ELR (cell line): ENCODE data around the gene TTC7B.

Experiments used
- DNase-seq: peaks from one replicate; pipeline ENCODE4 v3.0.0-alpha.2; 2015; ENCODE audit warnings: low read depth

Gene TTC7B

DNA sequence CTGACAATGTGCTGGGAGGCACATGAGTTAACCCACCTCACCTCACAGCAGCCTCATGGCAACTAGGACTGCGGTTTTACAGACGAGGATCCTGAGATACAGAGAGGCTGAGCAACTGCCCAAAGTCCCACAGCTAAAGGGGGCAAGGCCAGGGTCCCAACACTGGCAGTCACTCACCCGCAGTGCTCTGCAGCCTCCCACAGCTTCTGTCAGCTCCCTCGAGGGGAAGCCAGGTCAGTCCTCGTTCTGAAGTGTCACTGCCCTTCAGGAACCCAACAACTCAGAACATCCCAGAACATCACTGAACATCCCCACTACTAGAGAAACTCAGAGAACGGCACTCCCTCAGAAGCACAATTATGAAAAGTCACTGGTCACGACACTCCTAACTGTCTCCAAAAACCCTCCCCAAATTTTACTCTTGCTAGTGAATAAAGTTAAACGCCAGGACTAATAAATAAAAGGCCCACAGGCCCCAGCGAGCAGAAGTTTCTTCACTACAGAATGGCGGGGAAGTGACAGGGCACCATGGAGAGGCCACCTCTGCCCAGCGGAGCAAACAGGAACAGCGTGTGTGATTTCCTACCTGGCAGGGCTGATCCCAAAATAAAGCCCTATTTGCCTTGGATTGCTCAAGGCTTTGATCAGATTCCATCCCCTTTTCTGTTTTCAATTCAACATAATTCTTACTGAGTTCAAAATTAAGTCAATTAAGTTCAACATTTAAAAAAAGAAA lies 75.1 kb downstream of the TTC7B start:
- no peak for DNase-seq

DNA sequence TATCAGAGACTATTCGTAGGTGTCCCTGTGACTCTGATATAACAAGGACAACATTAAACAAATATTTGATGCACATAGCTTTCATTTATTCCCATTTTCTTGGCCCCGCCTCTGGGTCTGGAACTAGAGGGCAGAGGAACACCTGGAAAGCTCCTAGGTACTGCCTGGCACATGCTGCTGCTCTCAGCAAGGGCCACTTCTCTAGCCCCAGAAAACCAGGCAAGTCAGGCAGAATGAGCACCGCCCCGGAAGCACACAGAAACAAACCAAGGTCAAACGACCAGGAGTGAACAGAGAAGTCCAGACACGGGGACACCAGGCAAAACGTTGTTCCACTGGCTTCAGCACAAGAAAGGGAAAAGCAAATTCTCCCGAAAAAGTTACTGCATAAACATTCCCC lies 76.1 kb downstream of the TTC7B start:
- no peak for DNase-seq

DNA sequence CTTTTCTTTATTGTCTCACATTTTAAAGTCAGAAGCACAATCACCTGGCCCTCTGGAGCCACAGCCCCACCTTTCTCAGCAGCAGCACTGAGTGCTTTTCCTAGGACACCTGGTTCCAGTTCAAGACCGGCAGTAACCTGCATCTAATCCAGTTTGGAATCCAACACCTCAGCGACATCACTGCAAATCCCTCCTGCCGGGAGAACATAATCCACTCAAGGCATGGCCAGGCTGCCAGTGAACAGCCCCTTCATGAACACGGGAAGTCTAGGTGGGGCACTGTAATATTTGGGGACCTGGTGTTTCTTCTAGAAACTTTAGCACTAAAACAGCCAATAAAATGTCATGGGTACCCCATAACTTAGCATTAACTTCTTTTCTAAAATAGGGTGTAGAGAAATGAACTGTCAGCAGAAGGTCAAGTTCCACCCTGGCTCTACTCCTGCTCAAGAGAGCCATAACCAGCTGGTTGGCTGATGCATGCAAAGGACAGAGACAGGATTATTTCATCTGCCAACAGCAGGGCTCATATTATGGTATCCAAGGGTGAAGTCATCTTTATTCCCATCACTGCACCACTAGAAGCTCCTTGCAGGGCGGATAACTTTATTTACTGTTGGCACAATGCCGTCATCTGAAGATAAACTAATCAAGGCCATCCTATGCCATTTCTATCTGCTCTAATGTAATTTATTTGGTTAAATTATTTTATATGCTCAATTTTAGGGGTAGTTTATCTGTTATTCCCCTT lies 76.7 kb downstream of the TTC7B start:
- DNase-seq, result no peak

DNA sequence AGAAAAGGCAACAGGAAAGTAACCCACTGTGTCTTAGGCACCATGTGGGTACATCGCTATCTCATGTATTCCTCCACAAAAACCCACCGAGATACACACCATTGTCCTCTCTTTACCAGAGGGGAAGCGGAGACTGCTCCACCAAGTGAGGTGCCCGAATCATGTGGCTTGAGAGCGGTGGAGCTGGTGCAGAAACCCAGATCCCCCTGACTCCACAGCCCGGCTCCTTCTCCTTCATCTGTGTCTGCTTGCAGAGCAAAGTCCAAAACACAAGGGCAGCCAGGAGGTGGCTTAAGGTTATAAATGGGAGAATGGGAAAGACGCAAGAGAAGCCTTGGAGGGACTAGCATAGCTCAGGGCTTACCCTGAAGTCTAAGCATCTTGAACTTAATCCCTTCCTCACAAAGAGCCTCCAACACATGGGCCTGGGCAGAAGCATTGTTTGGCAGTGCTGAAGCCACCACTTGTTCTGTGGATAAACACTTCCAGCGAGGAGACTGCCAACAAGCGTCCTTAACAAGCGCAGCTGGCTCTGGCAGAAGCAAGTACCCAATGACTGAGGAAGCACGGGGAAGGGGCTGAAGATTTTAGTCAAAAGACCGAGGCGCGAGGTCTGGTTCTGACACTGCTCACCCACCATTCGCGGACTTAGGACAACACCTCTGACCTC lies 83.0 kb downstream of the TTC7B start:
- no peak for DNase-seq

DNA sequence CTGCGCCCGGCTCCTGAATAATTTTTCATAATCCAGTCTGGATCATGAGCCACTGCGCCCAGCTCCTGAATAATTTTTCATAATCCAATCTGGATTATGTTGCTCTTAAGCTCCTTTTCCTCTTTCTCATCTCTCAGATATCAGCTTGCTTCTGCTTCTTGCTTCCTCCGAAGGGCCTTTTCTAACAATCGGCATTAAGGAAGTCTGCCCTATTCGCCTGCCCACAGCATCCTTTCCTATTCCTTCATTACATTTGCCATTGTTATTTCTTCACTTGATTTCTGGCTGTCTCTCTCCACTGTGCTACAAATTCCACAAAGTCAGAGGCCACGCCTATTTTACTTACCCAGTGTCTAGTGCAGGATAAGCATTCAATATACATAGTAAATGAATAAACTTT lies 83.5 kb downstream of the TTC7B start:
- no peak for DNase-seq

DNA sequence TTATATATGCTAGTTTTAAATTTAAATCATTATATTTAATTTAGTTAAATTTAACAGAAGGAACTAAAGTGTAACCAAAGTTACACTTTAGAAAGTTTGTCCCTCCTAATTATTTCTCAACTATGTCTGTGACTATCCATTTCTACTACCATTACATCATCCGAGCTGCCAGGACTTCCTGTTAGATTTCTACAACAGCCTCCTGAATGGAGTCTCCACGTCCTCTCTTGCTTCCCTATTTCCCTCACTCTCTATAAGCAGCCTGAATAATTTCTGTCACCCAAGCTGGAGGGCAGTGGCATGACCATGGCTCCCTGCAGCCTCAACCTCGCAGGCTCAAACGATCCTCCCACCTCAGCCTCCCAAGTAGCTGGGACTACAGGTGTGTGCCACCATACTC lies 84.1 kb downstream of the TTC7B start:
- DNase-seq, result no peak

DNA sequence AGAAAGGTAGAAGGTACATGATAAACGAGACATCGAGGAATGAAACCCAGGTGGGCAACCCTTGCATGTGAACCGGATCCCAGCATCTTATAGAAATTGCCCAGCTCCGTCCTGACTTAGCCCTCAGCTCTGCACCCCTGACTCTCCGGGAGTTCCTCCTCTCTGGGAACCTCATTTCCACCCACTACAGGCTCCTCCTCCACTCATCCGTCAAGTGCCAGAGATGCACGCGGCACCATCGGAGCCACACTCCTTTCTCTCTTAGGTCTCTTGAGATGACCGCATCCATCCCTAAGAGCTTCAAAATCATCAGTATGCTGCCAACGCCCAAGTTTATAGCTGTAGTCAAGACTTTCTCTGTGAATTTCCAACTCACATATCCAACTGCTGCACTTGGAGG lies 84.7 kb downstream of the TTC7B start:
- no peak for DNase-seq

DNA sequence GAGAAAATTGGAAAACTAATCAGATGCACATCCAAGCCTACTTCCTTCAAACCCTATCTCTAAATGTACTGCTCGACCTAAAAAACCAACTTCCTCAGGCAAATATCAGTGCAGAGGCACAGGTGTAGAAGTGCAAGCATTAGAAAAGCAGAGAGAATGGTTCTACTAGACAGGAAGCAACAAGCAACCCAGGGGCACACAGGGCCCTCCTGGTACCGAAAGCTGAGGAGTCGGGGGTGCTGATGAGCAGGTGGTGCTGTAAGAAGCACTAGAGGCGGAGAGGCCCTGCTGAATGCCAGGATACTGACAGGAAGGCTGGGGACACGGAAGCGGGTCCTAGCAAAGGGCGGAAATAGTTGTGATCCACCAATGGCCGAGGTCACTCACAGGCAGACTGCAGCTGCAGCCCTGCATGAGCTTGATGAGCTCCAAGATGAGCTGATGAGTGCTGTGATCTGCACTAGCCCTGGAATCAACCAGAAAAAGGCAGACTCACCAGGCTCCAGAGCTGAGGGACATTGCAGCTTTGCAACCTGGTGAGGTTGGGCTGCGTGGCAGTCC lies 85.9 kb downstream of the TTC7B start:
- DNase-seq, result no peak

DNA sequence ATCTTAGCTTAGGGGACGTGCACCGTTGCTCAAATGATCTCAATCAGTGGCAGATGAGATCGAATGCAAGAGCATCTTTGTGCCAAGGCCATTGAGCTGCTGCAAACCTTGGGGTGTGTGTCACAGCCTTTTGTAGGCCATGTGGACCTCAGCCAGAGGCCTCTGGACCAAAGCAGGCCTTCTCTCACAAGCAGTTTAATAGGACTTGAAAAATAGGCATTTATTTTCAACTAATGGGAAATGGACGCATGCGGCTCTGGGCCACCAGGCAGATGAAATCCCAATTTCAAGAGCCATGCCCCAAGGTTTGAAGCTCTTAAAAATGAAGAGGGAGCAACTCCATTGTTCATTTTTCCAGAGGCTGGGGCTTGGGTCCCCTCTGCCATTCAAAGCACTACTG lies 87.3 kb downstream of the TTC7B start:
- DNase-seq, result no peak

DNA sequence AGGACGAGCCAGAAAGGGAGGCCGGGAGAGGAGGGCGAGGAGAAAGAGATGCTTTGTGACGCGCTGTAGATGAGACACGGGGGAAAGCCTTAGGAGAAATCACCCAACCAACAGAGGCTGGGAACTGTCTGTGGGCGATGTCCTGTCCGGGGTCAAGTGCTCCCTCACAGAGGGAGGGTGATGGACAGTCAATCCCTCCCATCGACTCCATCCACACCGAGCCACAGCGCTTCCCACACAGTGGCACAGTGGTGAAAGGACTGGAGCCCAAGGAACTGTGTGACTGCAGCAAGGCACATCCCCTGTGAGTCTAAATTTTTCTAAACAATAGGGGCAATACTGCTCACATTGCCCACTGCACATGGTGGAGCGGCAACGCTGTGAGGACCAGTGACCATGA lies 89.1 kb downstream of the TTC7B start:
- DNase-seq, result no peak

DNA sequence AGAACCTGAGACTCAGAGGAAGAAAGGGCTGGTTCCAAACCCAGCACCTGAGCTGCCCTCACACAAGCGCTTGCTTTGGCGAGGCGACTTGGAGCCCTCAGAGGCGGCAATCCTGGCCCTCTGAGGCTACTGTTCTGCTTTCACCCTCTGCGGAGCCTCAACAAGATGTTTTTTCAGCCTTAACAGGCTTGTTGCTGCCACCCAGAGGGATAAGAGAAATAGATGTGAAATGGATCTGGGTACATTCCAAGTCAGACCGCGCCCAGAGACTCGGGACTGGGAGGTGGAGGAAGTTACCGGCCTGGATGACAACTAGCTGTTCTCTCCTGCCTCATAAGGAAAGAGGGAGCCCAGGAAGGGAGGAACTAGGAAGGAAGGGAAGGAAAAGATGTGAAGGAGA lies 89.6 kb downstream of the TTC7B start:
- DNase-seq, result no peak

DNA sequence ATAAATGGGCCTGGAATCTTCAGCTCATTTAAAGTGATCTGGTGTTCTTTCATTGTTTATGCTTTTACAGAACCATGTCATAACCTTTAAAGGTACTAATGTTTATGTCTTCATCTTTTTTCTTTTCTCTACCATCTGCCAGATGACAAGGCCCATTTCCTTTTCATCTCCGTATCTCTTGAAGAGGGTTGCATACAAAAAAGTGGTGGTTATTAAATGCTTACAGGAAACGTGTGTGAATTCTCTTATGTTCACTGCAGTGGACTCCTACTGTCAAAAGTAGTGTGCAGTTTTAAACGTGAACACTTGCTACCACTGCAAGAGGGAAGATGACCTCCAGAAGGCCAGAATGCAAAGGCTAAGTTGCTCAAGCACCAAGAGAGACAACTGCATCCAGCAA lies 91.4 kb downstream of the TTC7B start:
- no peak for DNase-seq

DNA sequence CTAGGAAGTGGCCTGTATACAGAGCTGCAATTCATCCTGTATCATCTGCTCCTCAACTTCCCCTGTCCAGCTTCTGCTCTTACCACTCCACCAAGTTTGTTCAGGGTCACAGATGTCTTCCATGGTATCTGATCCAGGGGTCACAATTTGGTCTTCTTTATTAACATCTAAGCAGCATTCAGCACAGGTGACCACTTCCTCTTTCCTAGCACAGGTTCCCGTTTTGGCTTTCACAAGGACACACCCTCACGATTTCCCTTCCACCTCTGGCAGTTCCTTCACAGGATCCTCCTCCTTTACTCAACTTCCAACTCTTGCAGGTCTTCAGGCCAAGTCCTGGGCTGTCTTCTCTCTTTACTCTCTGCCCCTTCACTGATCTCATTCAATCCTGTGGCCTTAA lies 93.6 kb downstream of the TTC7B start:
- no peak for DNase-seq

DNA sequence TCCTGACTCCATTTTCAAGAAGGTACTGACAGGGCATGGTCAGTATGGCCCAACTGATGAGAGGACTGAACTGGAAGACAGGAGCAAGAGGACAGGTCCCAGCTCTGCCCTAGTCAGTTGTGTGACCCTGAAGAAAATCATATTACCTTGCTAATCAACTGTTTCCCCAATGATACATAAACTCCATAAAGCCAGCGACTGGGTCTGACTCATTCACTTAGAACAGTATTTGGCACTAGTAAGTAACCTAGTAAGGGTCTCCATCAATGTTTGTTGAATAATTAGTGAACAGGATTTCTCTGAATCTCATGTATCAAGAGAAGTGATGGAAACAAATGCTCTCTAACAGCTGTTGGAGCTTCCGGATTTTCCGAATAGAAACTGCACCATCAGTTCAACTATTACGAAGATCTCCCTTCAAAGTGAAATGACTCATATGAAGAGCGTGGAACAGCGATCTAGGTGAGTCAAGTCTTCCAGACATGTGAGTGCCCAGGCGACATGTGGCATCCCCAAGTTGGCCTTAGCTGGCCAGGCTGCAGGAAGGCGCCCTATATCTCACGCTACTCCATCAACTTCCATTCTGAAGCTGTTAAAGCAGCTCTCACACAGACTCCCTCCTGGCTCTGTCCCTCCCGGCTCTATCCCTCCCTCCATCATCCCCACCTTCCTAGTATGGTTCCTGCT lies 94.5 kb downstream of the TTC7B start:
- DNase-seq, result peak; percentile 51

DNA sequence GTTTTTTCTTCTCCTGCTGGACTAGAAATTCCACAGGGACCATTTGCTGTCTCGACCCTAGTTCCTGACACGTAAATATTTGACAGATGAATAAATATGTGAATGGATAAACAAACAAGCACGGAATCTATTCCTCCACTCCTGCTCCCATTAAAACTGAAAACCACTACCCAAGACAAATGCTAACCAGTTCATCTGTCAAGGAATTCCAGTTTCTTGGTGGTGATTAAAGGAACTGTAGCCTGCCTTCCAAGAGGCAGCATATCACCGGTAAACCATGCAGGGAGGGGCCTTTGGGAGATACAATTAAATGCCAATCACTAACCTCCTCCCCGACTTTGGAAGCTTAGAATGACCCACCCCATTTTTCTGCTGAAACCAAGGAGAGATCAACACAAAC lies 95.4 kb downstream of the TTC7B start:
- DNase-seq, result no peak

DNA sequence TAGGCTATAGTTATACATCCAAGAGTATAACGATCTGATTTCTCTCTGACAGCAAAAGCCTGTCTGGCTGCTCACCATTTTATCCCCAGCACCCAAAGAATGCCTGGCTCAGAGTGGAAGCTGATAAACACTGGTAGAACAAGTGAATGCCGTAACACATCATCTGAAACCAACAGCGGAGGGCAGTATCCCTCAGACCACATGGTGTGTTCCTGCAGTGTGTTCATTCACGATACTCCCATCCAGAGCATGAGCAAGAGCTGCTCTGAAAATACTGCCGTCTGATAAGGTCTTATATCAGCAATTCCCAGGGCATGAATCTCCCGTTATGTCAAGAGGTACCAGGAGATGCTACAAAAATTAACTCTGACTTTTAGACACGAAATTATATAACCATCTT lies 95.9 kb downstream of the TTC7B start:
- no peak for DNase-seq

DNA sequence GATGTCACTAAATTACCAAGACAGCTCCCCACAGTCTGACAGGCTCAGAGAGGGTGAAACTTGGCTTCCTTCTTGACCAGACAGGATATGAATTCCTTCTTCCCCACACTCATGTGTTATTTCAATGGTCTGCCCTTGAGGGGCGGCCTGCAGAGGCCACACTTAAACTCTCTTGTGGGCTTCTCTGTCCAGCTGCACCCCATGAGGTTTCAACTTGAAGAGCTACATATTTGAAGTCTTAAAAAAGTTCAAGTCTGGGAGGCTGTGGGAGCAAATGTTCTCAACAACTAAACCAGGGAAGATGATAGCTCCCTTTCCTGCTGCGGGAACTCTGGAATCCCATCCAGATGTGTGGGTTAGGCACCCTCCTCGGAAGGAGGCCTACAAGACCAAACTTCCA lies 98.3 kb downstream of the TTC7B start:
- DNase-seq, result no peak

DNA sequence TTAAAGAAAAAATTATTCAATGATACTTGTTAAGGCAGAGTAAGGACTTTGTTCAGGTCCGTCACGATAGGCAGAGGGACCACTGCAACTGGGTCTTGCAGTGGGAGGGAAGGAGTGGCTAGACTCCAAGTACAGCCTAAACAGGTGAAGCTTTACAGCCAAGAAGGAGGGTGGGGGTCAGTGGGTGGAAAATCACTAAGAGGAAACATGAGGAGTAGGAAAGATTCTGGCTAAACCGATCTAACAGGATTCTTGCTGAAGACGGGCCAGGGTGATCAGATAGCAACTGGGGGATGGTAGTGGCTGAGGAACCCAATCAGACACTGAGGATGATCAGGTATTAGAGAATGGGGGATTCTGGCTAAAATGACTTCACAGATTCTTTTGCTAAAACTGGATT lies 100.2 kb downstream of the TTC7B start:
- no peak for DNase-seq

DNA sequence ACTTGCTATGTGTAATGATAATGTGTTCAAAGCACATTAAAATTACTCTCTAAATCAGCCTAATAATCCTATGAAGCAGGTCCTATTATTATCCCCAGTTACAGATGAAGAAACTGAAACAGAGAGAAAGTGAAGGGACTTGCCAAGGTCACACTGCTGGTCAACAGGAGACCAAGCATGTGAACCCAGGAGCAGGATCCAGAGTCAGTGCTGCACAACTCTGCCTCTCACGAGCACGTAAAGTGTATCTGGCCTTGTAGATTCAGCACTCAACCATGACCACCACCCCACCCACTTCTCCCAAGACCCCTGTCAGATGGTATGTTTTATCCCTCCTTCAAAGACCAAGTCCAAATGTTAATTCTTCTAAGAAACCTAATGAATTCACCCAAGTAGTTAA lies 100.7 kb downstream of the TTC7B start:
- DNase-seq, result no peak

DNA sequence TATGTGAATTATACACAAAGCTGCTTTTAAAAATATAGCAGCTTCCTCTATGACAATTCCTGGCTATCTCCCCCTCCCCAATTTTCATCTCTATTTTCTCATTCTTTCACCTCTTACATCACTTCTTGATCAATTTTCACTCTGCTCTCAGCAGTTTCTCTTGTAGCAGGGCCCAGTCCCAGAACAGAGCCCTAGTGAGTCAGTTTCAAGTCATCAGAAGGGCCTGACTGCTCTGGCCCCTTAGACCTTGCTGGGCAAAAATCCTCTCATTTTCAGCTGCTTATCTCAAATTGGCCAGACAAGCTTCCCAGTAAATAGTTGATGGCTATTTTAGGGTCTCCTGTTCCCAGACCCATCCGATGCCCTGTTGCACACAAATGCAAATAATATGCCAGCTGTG lies 101.4 kb downstream of the TTC7B start:
- DNase-seq, result peak; percentile 49

DNA sequence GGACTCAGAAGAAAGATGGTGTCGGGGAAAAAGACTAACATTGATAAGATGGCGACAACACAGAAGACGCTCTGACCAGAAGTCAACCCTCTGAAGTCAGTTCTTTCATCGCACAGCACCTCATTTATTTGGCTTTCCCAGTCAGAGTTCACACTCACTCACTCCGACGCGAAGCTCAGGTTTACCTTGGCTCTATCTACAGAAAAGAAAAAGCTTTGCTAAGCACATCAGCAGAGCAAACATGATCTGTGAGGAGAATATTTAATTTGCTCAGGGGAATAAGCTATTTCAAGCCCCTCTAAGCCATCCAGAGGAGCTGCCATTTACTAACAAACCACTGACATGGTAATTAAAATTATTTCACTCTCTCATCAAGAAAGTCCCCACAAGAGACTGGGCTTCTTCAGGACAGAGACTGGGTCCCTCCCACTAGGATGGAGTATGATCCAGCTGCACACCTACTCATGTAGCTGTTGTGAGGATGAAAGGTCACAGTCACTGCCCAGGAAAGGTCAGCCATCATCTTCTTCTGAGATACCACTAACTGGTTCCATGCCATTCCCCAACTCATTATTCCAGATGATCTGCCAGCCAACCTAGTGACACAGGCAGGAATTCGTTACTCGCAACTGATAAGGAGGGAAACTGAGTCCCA lies 111.4 kb downstream of the TTC7B start:
- DNase-seq, result no peak
